Fibroblast of lung (primary cell): Measurements from ENCODE around the gene PIK3CD. TPM values are rescaled to one million over a fixed set of nuclear protein-coding genes. Genes with fewer than 3 reads are reported as not detected.

Experiments used
- DNase-seq, 2 donors: peaks; one replicate each; pipeline versions ENCODE4 v3.0.0 to v3.0.0-alpha.2; 2010; ENCODE audit warnings: low read depth in 2 of 2
- H2AFZ ChIP-seq: 2 replicates; pipeline ENCODE4 v1.5.1; 2012; ENCODE audit warnings: low read length, control low read depth, inconsistent platforms
- H3K27ac ChIP-seq: 2 replicates; pipeline ENCODE4 v1.5.1; 2011; ENCODE audit warnings: low read length, control low read depth; ENCODE audit not compliant: insufficient read depth
- H3K27me3 ChIP-seq: 2 replicates; pipeline ENCODE4 v1.5.1; 2011; ENCODE audit warnings: mild to moderate bottlenecking, low read length; ENCODE audit not compliant: control insufficient read depth, insufficient read depth
- H3K36me3 ChIP-seq: 2 replicates; pipeline ENCODE4 v1.5.1; 2011; ENCODE audit warnings: low read length; ENCODE audit not compliant: control insufficient read depth, insufficient read depth
- H3K4me1 ChIP-seq: 2 replicates; pipeline ENCODE4 v1.5.1; 2011; ENCODE audit warnings: low read length; ENCODE audit not compliant: control insufficient read depth, insufficient read depth; ENCODE audit errors: extremely low read depth
- H3K4me2 ChIP-seq: 2 replicates; pipeline ENCODE4 v1.5.1; 2011; ENCODE audit warnings: low read length, control low read depth; ENCODE audit not compliant: insufficient read depth; ENCODE audit errors: extremely low read depth
- H3K4me3 ChIP-seq, 4 experiments: fragments of 200-600 bp in 1 of 4; sonication (generic) in 1 of 4; replicated peaks in 1 of 4; 2 replicates each; pipeline ENCODE4 v1.5.1; 2011 to 2016; ENCODE audit warnings: low read length in 4 of 4, low read depth in 3 of 4, mild to moderate bottlenecking in 3 of 4, control low read depth in 2 of 4, inconsistent platforms in 1 of 4, mixed read lengths in 1 of 4; ENCODE audit not compliant: insufficient read depth in 1 of 4; ENCODE audit errors: control extremely low read depth in 1 of 4
- H3K79me2 ChIP-seq: 2 replicates; pipeline ENCODE4 v1.5.1; 2012; ENCODE audit warnings: mild to moderate bottlenecking, low read length, inconsistent platforms; ENCODE audit not compliant: control insufficient read depth, insufficient read depth
- H3K9ac ChIP-seq: 2 replicates; pipeline ENCODE4 v1.5.1; 2011; ENCODE audit warnings: mild to moderate bottlenecking, low read length, control low read depth; ENCODE audit not compliant: insufficient read depth
- H3K9me3 ChIP-seq: 2 replicates; pipeline ENCODE4 v1.5.1; 2012; ENCODE audit warnings: low read depth, low read length; ENCODE audit not compliant: control insufficient read depth, insufficient read depth
- H4K20me1 ChIP-seq: 2 replicates; pipeline ENCODE4 v1.5.1; 2011; ENCODE audit warnings: low read length; ENCODE audit not compliant: control insufficient read depth, insufficient read depth; ENCODE audit errors: extremely low read depth
- EZH2 ChIP-seq: IDR thresholded peaks from 2 replicates; pipeline ENCODE4 v1.5.1; 2012; ENCODE audit warnings: low read length, control low read depth, mild to moderate bottlenecking; ENCODE audit errors: missing control alignments
- polyA plus RNA-seq, 2 donors: library from polyadenylated mRNA; depleted of rRNA in 1 of 2; stranded (reverse) in 1 of 2; unstranded in 1 of 2; fragments of >200 nt; gene quantifications; 2 replicates each; pipeline ENCODE4 v1.2.1, GENCODE V29; 2011 to 2012; ENCODE audit warnings: missing spikeins in 1 of 2
- total RNA-seq: library from RNA; depleted of rRNA; stranded (reverse); fragments of >200 nt; gene quantifications from 2 replicates; pipeline ENCODE4 v1.2.1, GENCODE V29; 2014
- TF ChIP-seq, protein P1 (sequence below), 2 donors: IDR thresholded peaks in 1 of 2; conservative IDR thresholded peaks in 1 of 2; 1 replicate in 1 of 2; 2 replicates in 1 of 2; pipeline ENCODE4 v1.5.1; 2011 to 2012; ENCODE audit warnings: low read length in 2 of 2, control low read depth in 1 of 2, inconsistent platforms in 1 of 2, low read depth in 1 of 2, mild to moderate bottlenecking in 1 of 2

PIK3CD gene
- total and polyA plus RNA-seq, 2 donors (not counting 1 experiment from before 2014, with no cell fraction given) = 2.8 to 6.4 TPM

DNA sequence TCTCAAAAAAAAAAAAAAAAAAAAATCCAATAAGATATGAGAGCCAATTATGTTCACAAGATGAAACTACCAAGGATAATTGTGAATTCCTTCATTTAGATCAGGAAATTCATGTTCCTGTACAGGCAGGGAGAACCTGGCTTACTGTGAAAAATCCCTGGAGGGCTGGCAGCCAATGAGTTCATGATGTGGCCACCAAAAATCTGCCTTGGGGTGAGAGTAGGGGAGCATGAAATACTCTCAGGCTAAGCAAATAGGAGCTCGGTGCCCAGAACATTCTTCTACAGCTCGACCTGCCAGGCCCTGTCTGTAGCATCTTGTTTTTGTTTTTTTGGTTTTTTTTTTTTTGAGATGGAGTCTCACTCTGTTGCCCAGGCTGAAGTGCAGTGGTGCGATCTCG lies 50.1 kb downstream of the PIK3CD start:
- Histone ChIP-seq H3K27ac (no peak overlapping the region), H3K79me2 (no peaks in the 10 kb centered on the region), H3K9me3 (no peaks in the 10 kb centered on the region), H2AFZ (no peak overlapping the region), H3K4me1 (peaks cover 7% of the 10 kb centered on the region), H3K36me3 (no peaks in the 10 kb centered on the region), H3K4me3 (no peak overlapping the region), H4K20me1 (no peaks in the 10 kb centered on the region), H3K27me3 (no peaks in the 10 kb centered on the region), H3K9ac (no peak overlapping the region), H3K4me2 (no peak overlapping the region)
- DNase-seq = peak in 1 of 2 donors; percentile 27
- TF ChIP-seq, protein P1, sequence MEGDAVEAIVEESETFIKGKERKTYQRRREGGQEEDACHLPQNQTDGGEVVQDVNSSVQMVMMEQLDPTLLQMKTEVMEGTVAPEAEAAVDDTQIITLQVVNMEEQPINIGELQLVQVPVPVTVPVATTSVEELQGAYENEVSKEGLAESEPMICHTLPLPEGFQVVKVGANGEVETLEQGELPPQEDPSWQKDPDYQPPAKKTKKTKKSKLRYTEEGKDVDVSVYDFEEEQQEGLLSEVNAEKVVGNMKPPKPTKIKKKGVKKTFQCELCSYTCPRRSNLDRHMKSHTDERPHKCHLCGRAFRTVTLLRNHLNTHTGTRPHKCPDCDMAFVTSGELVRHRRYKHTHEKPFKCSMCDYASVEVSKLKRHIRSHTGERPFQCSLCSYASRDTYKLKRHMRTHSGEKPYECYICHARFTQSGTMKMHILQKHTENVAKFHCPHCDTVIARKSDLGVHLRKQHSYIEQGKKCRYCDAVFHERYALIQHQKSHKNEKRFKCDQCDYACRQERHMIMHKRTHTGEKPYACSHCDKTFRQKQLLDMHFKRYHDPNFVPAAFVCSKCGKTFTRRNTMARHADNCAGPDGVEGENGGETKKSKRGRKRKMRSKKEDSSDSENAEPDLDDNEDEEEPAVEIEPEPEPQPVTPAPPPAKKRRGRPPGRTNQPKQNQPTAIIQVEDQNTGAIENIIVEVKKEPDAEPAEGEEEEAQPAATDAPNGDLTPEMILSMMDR (conservative IDR thresholded peaks at IDR 0.05 in 1 of 2, IDR thresholded peaks at IDR 0.05 in 1 of 2; ENCODE audit: low read depth in 1 of 2, low read length in 2 of 2) = no peak
- no peak for TF ChIP-seq EZH2

DNA sequence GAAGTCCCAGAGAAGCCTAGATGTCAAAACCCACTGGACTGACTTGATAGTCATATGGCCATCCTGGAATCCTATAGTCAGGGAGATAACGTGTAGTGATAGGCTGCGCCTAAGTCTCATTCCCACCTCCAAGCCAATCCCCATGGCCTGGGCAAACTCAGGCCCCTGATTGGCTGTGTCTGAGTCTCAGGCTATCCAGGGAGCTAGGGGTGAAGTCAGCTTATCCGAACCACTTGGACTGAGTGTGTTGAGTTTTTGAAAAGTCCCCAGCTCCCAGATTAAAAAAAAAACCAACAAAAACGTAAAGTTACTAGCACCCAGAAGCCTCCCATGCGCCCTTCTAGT lies 51.6 kb downstream of the PIK3CD start:
- Histone ChIP-seq H3K9me3 (no peaks in the 10 kb centered on the region), H2AFZ (no peak overlapping the region), H3K4me2 (no peak overlapping the region), H3K27ac (no peak overlapping the region), H4K20me1 (no peaks in the 10 kb centered on the region), H3K4me3 (no peak overlapping the region), H3K4me1 (peaks cover 7% of the 10 kb centered on the region), H3K27me3 (no peaks in the 10 kb centered on the region), H3K9ac (no peak overlapping the region), H3K36me3 (no peaks in the 10 kb centered on the region), H3K79me2 (no peaks in the 10 kb centered on the region)
- TF ChIP-seq, protein P1 (conservative IDR thresholded peaks at IDR 0.05 in 1 of 2, IDR thresholded peaks at IDR 0.05 in 1 of 2; ENCODE audit: low read depth in 1 of 2, low read length in 2 of 2) = no peak
- TF ChIP-seq EZH2 = no peak
- DNase-seq = no peak

DNA sequence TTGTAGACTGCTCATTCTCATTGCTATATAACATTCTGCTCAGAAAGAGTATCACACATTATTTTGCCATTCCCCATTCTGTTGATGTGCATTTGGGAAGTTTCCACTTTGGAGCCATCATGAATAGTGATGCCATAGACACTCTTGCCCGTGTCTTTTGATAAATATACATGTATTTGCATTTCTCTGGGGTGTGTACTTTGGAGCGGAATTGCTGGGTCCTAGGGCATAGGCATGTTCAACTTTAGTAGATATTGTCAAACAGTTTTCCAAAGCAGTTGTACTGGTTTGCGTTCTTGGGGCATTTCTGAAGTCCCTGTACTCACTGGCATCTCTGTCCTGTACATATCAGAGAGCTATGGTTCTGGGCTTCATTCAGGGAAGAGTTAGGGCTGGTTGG lies 52.1 kb downstream of the PIK3CD start:
- no peak for TF ChIP-seq EZH2
- TF ChIP-seq, protein P1 (conservative IDR thresholded peaks at IDR 0.05 in 1 of 2, IDR thresholded peaks at IDR 0.05 in 1 of 2; ENCODE audit: low read depth in 1 of 2, low read length in 2 of 2) = no peak
- H3K27ac ChIP-seq = no peak overlapping the region
- no peaks in the 10 kb centered on the region for H3K9me3 ChIP-seq
- no peak overlapping the region for H3K4me3 ChIP-seq
- H3K4me1 ChIP-seq = peaks cover 7% of the 10 kb centered on the region
- H3K79me2 ChIP-seq = no peaks in the 10 kb centered on the region
- no peaks in the 10 kb centered on the region for H3K27me3 ChIP-seq
- H3K4me2 ChIP-seq = no peak overlapping the region
- H2AFZ ChIP-seq = no peak overlapping the region
- H3K9ac ChIP-seq = no peak overlapping the region
- no peak for DNase-seq
- no peaks in the 10 kb centered on the region for H3K36me3 ChIP-seq
- no peaks in the 10 kb centered on the region for H4K20me1 ChIP-seq
